Karpas-422 (cell line): ENCODE results near the gene CKB. TPM values are rescaled to one million over a fixed set of nuclear protein-coding genes. Genes with fewer than 3 reads are reported as not detected.
"Not testable (repeated sequence)": the region's sequence is repeated elsewhere in the genome, so short reads cannot be mapped to it uniquely, and the experiment has no call there.

Source experiments
- DNase-seq: peaks from one replicate; pipeline ENCODE4 v3.0.0-alpha.2; 2015
- H2AFZ ChIP-seq: fragments of 200-600 bp; sonication (generic); 2 replicates; pipeline ENCODE4 v1.6.1; 2014; ENCODE audit warnings: antibody characterized with exemption, low read length, mixed read lengths
- H3K27ac ChIP-seq: fragments of 200-600 bp; sonication (generic); 2 replicates; pipeline ENCODE4 v1.5.1; 2014; ENCODE audit warnings: mild to moderate bottlenecking, low read length, moderate library complexity
- H3K27me3 ChIP-seq: fragments of 200-600 bp; sonication (generic); 2 replicates; pipeline ENCODE4 v1.6.1; 2014; ENCODE audit warnings: low read length, mixed read lengths
- H3K36me3 ChIP-seq: fragments of 200-600 bp; sonication (generic); 2 replicates; pipeline ENCODE4 v1.6.1; 2014; ENCODE audit warnings: low read length, mixed read lengths; ENCODE audit not compliant: insufficient read depth
- H3K4me1 ChIP-seq: fragments of 200-600 bp; sonication (generic); 2 replicates; pipeline ENCODE4 v1.6.1; 2014; ENCODE audit warnings: mild to moderate bottlenecking, low read length, mixed read lengths
- H3K4me2 ChIP-seq: fragments of 200-600 bp; sonication (generic); 2 replicates; pipeline ENCODE4 v1.6.1; 2014; ENCODE audit warnings: low read length, low read depth, mild to moderate bottlenecking; ENCODE audit not compliant: poor library complexity, severe bottlenecking
- H3K4me3 ChIP-seq: fragments of 200-600 bp; sonication (generic); 2 replicates; pipeline ENCODE4 v1.5.1; 2014; ENCODE audit warnings: mild to moderate bottlenecking, antibody characterized with exemption, low read length, mixed read lengths
- H3K79me2 ChIP-seq: fragments of 200-600 bp; sonication (generic); 2 replicates; pipeline ENCODE4 v1.6.1; 2014; ENCODE audit warnings: mild to moderate bottlenecking, low read length, mixed read lengths
- H3K9ac ChIP-seq: fragments of 200-600 bp; sonication (generic); 2 replicates; pipeline ENCODE4 v1.6.0; 2014; ENCODE audit warnings: low read length
- H3K9me2 ChIP-seq: fragments of 200-600 bp; sonication (generic), shearing (Covaris generic); replicated peaks from 2 replicates; pipeline ENCODE4 v1.6.0; 2014; ENCODE audit warnings: mild to moderate bottlenecking, low read length, moderate library complexity; ENCODE audit not compliant: insufficient read depth
- H3K9me3 ChIP-seq: fragments of 300-700, 200-600 bp; sonication (generic); 2 replicates; pipeline ENCODE4 v1.6.1; 2014; ENCODE audit warnings: low read length, mixed read lengths
- H4K20me1 ChIP-seq: fragments of 200-600 bp; sonication (generic); 2 replicates; pipeline ENCODE4 v1.6.1; 2014; ENCODE audit warnings: mild to moderate bottlenecking, antibody characterized with exemption, low read length, low read depth; ENCODE audit not compliant: insufficient read depth
- total RNA-seq: library from RNA; depleted of rRNA; stranded (reverse); fragments of >200 nt; shearing (Covaris generic); gene quantifications from 2 replicates; pipeline ENCODE4 v1.2.3, GENCODE V29; 2014; ENCODE audit warnings: low replicate concordance

The CKB gene
- total RNA-seq, 1 experiment from 2014 or later, result 30.4 TPM

DNA sequence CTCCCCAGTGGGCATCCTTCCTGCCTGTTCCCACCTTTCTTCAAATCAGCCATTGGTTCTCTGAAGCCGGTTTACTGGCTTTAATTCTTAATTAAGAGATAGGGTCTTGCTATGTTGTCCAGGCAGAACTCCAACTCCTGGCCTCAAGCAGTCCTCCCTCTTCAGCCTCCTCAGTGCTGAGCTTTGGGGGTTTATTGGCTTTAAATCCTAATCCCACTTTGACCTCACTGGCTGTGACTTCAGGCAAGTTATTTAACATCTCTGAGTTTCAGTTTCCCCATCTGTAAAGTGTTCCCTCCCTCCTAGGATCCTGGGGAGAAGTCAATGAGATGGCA is 4.3 kb upstream of the CKB start:
- peak overlapping the region; percentile 89 for H3K9ac ChIP-seq
- H2AFZ ChIP-seq, result no peak overlapping the region
- no peaks in the 10 kb centered on the region for H3K9me3 ChIP-seq
- DNase-seq, result no peak
- peaks cover 41% of the 10 kb centered on the region for H3K4me1 ChIP-seq
- H3K36me3 ChIP-seq, result no peaks in the 10 kb centered on the region
- peak overlapping the region; percentile 57 for H3K27ac ChIP-seq
- peaks cover 13% of the 10 kb centered on the region; the same call in 1 of the 2 replicates for H4K20me1 ChIP-seq
- peak overlapping the region; percentile 83 for H3K4me2 ChIP-seq
- H3K27me3 ChIP-seq, result no peaks in the 10 kb centered on the region
- peaks cover 36% of the 10 kb centered on the region for H3K79me2 ChIP-seq
- H3K4me3 ChIP-seq, result peak overlapping the region; percentile 93; the same call in 1 of the 2 replicates
- H3K9me2 ChIP-seq, result no peaks in the 10 kb centered on the region

DNA sequence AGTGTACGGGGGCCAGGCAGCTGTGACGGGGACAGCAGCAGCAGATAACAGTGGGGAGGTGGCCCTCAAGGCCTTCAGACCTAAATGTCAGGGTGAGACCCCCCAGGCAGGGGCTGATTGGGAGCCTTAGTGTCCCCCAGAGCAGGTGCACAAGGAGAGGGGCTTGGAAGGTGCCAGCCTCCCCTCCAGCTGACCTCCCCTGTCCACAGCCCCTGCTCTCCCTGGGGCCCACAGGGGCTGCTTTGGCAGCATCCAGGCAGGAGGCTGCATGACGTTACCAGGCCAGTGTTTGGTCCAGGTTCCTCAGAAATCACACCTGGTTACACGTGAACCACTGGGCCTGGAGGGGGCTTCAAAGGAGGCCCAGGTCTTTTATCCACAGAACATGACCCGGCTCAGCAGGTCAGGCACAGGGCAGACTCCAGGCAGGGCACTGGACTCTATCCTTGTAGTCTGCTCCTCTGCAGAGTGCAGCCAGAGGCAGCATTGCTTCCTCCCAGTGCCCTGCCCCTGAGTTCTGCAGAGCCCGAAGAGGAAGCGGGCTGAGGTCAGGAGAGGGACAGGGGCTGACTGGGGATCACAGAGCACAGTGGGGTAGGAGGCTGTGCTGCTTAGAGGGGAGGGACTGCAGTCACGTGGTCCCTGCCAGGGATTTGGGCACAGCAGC is 3.8 kb upstream of the CKB start:
- no peaks in the 10 kb centered on the region for H3K9me3 ChIP-seq
- H3K9ac ChIP-seq, result no peak overlapping the region
- no peak overlapping the region for H3K27ac ChIP-seq
- peaks cover 41% of the 10 kb centered on the region for H3K4me1 ChIP-seq
- H3K36me3 ChIP-seq, result no peaks in the 10 kb centered on the region
- no peak for DNase-seq
- peaks cover 13% of the 10 kb centered on the region; the same call in 1 of the 2 replicates for H4K20me1 ChIP-seq
- no peaks in the 10 kb centered on the region for H3K27me3 ChIP-seq
- H3K4me2 ChIP-seq, result no peak overlapping the region
- H2AFZ ChIP-seq, result no peak overlapping the region
- H3K4me3 ChIP-seq, result no peak overlapping the region
- H3K79me2 ChIP-seq, result peaks cover 33% of the 10 kb centered on the region
- H3K9me2 ChIP-seq, result no peaks in the 10 kb centered on the region

DNA sequence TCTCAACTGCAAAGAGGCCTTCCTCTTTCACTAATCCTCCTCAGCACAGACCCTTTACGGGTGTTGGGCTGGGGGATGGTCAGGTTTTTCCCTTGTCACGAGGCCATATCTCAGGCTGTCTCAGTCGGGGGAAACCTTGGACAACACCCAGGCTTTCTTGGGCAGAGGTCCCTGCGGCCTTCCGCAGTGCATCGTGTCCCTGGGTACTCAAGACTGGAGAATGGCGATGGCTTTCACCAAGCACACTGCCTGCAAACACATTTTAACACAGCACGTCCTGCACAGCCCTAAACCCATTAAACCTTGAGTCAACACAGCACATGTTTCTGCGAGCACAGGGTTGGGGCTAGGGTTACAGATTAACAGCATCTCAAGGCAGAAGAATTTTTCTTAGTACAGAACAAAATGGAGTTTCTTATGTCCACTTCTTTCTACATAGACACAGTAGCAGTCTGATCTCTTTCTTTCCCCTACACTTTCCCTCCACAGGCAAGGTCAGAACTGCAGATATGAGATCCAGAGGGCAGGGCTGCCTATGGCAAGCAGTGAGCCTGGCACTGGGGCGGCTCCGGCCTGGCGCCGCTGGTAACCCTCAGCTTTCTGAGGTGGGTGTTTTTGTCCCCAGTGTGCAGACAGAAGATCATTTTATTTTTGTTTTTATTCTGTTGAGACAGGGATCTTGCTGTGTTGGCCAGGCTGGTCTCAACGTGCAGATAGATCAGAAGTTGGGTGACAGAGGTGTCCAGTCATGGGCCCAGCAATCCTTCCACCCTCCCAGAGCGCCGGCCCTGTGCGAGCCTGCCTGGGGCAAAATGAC is 3.0 kb upstream of the CKB start:
- not testable (repeated sequence) for H3K4me3 ChIP-seq, H3K27me3 ChIP-seq, H3K4me2 ChIP-seq, H3K9me3 ChIP-seq, H4K20me1 ChIP-seq, DNase-seq, H3K27ac ChIP-seq, H3K9ac ChIP-seq, H2AFZ ChIP-seq, H3K9me2 ChIP-seq, H3K36me3 ChIP-seq
- H3K79me2 ChIP-seq, result peaks cover 25% of the 10 kb centered on the region
- peaks cover 45% of the 10 kb centered on the region for H3K4me1 ChIP-seq

DNA sequence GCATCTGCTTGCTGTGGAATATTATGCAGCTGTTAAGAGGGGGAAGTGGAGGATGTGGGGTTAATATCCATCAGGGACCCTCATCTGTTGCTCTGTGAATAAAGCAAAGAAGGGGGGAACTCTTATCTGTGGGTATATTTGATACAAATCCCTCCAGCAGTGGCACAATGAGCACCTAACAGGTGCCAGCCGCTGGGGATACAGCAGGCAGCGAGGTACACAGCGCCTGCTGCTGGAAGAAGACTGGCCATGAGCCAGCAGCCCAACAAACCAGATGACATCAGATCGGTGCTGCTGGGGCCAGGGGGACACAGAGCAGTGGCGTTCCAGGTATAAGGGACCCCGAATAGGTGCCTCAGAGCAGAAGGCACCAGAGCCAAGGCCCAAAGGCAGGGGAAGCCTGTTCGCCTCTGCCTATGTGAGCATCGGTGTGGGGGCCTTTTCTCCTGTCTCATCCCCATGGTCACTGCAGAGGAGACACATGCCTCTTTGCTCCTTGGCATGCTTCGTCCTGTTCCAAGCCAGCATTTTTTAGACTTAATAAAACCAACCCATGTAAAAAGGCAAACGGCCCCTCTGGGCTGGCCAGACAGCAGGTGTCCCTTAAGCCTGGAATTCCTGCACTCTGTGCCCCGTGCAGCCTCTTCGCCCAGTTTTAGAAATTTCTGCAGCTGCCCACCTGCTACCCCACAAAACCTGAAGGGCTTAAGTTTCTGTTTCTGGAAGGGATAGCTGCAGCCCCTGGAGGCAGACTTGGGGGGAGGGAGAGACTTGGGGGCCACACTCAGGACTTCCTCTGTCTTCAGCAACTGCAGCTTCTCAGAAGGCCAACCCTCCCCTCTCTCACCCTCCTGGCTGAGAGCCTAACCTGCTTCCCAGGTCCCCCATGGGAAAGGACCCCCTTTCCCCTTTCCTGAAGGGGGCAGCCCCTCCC is 1.6 kb upstream of the CKB start:
- H3K79me2 ChIP-seq, result peaks cover 12% of the 10 kb centered on the region
- DNase-seq, result peak; percentile 56
- no peak overlapping the region for H3K4me3 ChIP-seq
- peak overlapping the region; percentile 47 for H3K27ac ChIP-seq
- H3K36me3 ChIP-seq, result no peaks in the 10 kb centered on the region
- no peak overlapping the region for H3K4me2 ChIP-seq
- no peaks in the 10 kb centered on the region for H3K27me3 ChIP-seq
- H2AFZ ChIP-seq, result no peak overlapping the region
- H3K9ac ChIP-seq, result peak overlapping the region; percentile 26; the same call in 1 of the 2 replicates
- no peaks in the 10 kb centered on the region for H3K9me2 ChIP-seq
- peaks cover 49% of the 10 kb centered on the region for H3K4me1 ChIP-seq
- H4K20me1 ChIP-seq, result no peaks in the 10 kb centered on the region; the same call in 1 of the 2 replicates
- no peaks in the 10 kb centered on the region for H3K9me3 ChIP-seq

DNA sequence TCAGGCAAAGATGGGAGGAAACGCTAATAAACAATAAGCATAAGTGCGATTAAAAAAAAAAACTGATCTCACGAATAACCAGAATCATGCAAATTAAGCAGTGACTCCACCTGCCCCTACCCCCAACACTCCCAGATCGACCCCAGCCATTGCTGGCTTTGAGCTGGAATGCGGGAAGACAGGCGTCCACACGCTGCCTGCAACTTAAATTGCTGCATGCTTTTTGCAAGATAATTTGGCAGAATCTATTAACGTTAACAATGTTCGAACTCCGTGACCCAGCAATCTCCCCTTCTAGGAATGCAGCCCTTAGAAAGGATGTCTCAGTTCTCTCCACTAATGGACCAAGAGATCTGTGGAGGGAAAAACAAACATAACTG is 935 bp upstream of the CKB start:
- Histone ChIP-seq H3K4me2 (no peak overlapping the region), H3K36me3 (no peaks in the 10 kb centered on the region), H3K79me2 (peaks cover 6% of the 10 kb centered on the region), H3K9ac (no peak overlapping the region), H3K4me3 (no peak overlapping the region), H3K27ac (no peak overlapping the region), H3K4me1 (peaks cover 54% of the 10 kb centered on the region), H3K9me3 (no peaks in the 10 kb centered on the region), H2AFZ (no peak overlapping the region), H4K20me1 (no peaks in the 10 kb centered on the region), H3K9me2 (no peaks in the 10 kb centered on the region), H3K27me3 (no peaks in the 10 kb centered on the region)
- no peak for DNase-seq

DNA sequence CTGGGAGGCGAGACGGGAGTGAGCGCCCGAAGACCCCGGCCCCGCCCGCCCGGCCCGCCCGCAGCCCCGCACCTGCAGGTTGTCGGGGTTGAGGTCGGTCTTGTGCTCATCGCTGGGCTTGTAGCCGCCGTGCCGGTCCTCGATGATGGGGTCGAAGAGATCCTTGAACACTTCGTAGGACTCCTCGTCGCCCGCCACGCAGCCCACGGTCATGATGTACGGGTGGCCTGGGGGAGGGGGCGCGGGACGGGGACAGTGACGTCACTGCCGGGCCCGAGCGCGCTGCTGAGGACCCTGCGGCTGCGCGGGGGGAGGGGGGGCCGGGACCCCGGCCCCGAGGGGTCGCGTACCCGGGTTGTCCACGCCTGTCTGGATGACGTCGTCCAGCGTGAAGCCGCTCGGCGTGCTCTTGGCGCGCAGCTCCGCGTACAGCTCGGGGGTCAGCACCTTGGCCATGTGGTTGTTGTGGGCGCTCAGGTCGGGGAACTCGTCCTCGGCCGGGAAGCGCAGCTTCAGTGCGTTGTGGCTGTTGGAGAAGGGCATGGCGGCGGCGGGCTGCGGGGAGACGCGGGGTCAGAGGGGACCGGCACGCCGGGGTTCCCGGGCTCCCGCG is 573 bp downstream of the CKB start:
- H3K4me1 ChIP-seq, result peaks cover 46% of the 10 kb centered on the region
- H3K9ac ChIP-seq, result no peak overlapping the region
- H3K36me3 ChIP-seq, result no peaks in the 10 kb centered on the region
- no peaks in the 10 kb centered on the region for H3K9me3 ChIP-seq
- H3K9me2 ChIP-seq, result no peaks in the 10 kb centered on the region
- no peaks in the 10 kb centered on the region for H3K27me3 ChIP-seq
- H2AFZ ChIP-seq, result no peak overlapping the region
- no peaks in the 10 kb centered on the region for H4K20me1 ChIP-seq
- H3K79me2 ChIP-seq, result no peaks in the 10 kb centered on the region
- no peak for DNase-seq
- no peak overlapping the region for H3K27ac ChIP-seq
- H3K4me3 ChIP-seq, result no peak overlapping the region
- H3K4me2 ChIP-seq, result no peak overlapping the region

DNA sequence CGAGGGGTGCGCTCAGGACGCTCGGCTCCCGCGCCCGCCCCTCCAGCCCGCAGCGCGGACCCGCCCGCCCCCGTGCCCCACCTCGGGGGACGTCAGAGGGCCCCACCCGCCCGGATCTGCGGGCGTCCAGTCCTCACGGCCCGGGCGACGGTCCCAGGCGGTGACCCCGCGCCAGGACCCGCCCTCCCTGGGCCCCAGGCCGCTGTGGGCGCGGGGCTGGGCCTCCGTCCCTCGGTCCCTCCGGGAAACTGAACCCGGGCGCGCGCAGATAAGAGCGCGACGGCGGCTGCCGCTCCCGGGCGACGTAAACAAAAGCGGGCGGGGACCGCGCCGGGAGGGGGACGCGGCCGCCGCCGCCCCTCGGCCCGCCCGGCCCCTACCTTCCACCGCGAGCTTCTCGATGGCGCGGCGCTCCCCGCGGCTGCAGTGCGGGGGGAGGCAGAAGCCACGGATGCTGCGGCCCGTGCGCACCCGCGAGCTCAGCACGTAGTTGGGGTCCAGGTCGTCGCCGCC is 1.1 kb downstream of the CKB start:
- Histone ChIP-seq H3K79me2 (no peaks in the 10 kb centered on the region), H3K36me3 (no peaks in the 10 kb centered on the region), H3K27me3 (no peaks in the 10 kb centered on the region), H3K4me1 (peaks cover 44% of the 10 kb centered on the region), H3K9ac (peak overlapping the region; percentile 71), H4K20me1 (no peaks in the 10 kb centered on the region), H3K4me2 (peak overlapping the region; percentile 79), H2AFZ (peak overlapping the region; percentile 54; the same call in 1 of the 2 replicates), H3K9me3 (no peaks in the 10 kb centered on the region), H3K9me2 (no peaks in the 10 kb centered on the region), H3K4me3 (peak overlapping the region; percentile 69; the same call in 1 of the 2 replicates), H3K27ac (no peak overlapping the region)
- DNase-seq, result no peak
